NCI-H1417 (cell line): ENCODE data around the gene FXYD6.

Source experiments
- DNase-seq, 3 experiments: peaks; one replicate each; lab custom pipeline; 2025; lab: John Stamatoyannopoulos, UW

Gene FXYD6

GRCh38 chr11:117792992-117793391, 83.5 kb downstream of the FXYD6 start:
- peak in 2 of 3 experiments; percentile 19 to 29 for DNase-seq

- DNase-seq, result peak; percentile 71 to 97 (median 87)
These were observed 84.2 kb downstream of the FXYD6 start for GRCh38 chr11:117792241-117792640.

GRCh38 chr11:117790279-117790678, 86.2 kb downstream of the FXYD6 start:
- no peak for DNase-seq

GRCh38 chr11:117789241-117789640, 87.2 kb downstream of the FXYD6 start:
- no peak for DNase-seq
